ENCODE measurements around the gene NID1.
"Not testable (repeated sequence)": the region's sequence is repeated elsewhere in the genome, so short reads cannot be mapped to it uniquely, and the experiment has no call there.

DNA sequence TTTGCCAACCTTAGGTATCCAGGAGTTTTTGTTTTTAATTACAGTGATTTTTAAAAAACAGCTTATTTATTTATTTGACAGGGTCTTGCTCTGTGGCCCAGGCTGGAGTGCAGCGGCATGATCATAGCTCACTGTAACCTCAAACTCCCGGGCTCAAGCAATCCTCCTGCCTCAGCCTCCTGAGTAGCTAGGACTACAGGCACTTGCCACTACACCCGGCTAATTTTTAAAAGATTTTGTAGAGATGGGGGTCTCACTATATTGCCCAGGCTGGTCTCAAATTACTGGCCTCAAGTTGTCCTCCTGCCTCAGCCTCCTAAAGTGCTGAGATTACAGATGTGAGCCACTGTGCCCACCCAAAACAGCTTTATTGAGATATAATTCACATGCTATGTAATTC lies 92.2 kb downstream of the NID1 start:
- TF ChIP-seq POLR2A (IDR thresholded peaks at IDR 0.05): not testable (repeated sequence)
- TF ChIP-seq, protein P1, sequence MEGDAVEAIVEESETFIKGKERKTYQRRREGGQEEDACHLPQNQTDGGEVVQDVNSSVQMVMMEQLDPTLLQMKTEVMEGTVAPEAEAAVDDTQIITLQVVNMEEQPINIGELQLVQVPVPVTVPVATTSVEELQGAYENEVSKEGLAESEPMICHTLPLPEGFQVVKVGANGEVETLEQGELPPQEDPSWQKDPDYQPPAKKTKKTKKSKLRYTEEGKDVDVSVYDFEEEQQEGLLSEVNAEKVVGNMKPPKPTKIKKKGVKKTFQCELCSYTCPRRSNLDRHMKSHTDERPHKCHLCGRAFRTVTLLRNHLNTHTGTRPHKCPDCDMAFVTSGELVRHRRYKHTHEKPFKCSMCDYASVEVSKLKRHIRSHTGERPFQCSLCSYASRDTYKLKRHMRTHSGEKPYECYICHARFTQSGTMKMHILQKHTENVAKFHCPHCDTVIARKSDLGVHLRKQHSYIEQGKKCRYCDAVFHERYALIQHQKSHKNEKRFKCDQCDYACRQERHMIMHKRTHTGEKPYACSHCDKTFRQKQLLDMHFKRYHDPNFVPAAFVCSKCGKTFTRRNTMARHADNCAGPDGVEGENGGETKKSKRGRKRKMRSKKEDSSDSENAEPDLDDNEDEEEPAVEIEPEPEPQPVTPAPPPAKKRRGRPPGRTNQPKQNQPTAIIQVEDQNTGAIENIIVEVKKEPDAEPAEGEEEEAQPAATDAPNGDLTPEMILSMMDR (IDR thresholded peaks at IDR 0.05): not testable (repeated sequence)
